HG02588 (cell line): ENCODE measurements around the gene MKI67.

Experiments used
- ATAC-seq: cut with Tn5 transposase; IDR thresholded peaks from one replicate; pipeline ENCODE4 v1.9.1; 2021; ENCODE audit warnings: mild to moderate bottlenecking, moderate library complexity; ENCODE audit not compliant: unreplicated experiment

MKI67 gene

GRCh38 chr10:128068398-128069285, 57.6 kb downstream of the MKI67 start:
- ATAC-seq: no peak

GRCh38 chr10:128067691-128068397, 58.4 kb downstream of the MKI67 start:
- ATAC-seq: no peak

- ATAC-seq: no peak
Observed at GRCh38 chr10:128066870-128067382, 59.3 kb downstream of the MKI67 start.

- ATAC-seq: no peak
Observed at GRCh38 chr10:128065881-128066534, 60.2 kb downstream of the MKI67 start.

GRCh38 chr10:128064970-128065580, 61.1 kb downstream of the MKI67 start:
- ATAC-seq: no peak

- ATAC-seq: peak; percentile 55
Observed at GRCh38 chr10:128064108-128064969, 61.9 kb downstream of the MKI67 start.

- peak; percentile 28 for ATAC-seq
Observed at GRCh38 chr10:128063736-128064107, 62.5 kb downstream of the MKI67 start.

- ATAC-seq: peak; percentile 32
Observed at GRCh38 chr10:128062881-128063563, 63.2 kb downstream of the MKI67 start.

GRCh38 chr10:128062331-128062880, 63.8 kb downstream of the MKI67 start:
- no peak for ATAC-seq

- ATAC-seq: no peak
Observed at GRCh38 chr10:128061306-128062300, 64.6 kb downstream of the MKI67 start.

- no peak for ATAC-seq
Observed at GRCh38 chr10:128060341-128061250, 65.6 kb downstream of the MKI67 start.

GRCh38 chr10:128059982-128060293, 66.3 kb downstream of the MKI67 start:
- ATAC-seq: no peak

GRCh38 chr10:128059266-128059981, 66.8 kb downstream of the MKI67 start:
- ATAC-seq: no peak

GRCh38 chr10:128058750-128059134, 67.5 kb downstream of the MKI67 start:
- ATAC-seq: no peak

- ATAC-seq: no peak
Observed at GRCh38 chr10:128058106-128058749, 68.0 kb downstream of the MKI67 start.
